Germinal center (tissue), 1 donor: ENCODE measurements around the gene PAX1.

Experiments
- DNase-seq: peaks from one replicate; pipeline ENCODE4 v3.0.0; 2012; ENCODE audit warnings: mixed read lengths, low spot score

Gene PAX1

DNA sequence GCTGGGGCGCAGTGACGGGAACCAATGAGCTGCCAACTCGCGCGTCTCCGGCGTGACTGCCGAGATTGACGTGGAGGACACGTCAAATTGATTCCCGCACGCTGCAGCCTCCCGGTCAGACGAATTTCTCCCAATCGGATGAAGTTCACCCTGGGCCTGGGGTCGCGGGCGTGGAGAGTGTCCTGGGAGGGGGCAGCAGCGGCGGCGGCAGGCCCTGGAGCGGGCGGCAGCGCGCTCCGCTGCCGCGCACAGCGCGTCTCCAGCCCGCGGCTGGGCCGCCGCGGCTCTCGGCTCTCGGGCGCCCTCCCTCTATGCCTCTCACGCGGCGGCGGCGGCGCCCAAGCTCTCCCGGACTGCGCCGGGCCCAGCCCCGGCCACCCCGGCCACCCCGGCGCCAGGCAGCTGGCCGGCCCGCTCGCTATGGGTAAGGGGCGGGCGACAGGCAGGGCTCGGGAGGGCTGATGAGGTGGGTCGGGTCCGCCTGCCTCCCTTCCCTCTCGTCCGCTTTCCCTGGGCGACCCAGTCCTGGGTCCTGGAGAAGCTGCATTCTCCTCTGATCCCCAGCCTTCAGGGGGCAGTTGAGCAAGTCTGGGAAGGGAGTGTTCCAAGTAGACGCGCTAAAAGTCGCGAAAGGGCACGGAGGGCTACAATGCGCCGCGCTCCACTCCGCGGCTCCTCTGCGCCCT lies at the start of gene PAX1:
TSS of gene PAX1 (plus strand) at position 90 of the 686 bp plus-strand sequence. CDS start at position 139, 49 bp downstream.
- no peak for DNase-seq

DNA sequence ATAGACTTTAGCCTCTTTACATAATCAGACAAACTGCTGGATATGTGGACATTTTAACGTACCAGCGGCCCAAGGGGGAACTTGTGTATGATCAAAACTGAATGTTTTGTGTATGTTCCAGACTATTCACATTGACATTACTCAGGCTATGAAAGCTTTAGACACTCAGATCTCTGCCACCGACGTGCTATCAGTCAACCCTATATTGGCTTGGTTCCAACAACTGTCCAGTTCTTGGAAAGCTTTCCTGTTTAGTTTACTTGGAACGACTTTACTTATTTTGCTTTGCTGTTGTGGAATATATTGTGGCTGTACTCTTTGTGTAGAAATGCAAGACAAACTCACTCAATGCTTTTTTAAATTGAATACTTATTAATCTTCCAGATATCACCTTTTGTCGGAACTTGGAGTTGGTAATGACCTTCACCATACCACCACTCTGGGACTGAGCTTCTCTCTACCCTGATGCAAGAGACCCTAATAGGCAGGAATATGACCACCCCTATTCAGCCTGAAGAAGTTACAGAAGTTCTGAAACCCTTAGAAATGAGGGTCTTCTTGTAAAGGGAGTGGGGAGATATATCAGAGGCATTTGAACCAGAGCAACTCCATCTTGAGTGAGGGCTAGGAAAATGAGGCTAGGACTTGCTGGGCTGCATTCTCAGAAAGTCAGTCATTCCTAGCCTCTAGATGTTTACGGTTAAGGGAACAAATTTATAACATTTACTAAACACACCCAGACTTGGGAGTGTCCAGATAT lies 49.0 kb upstream of the PAX1 start:
- DNase-seq = no peak

DNA sequence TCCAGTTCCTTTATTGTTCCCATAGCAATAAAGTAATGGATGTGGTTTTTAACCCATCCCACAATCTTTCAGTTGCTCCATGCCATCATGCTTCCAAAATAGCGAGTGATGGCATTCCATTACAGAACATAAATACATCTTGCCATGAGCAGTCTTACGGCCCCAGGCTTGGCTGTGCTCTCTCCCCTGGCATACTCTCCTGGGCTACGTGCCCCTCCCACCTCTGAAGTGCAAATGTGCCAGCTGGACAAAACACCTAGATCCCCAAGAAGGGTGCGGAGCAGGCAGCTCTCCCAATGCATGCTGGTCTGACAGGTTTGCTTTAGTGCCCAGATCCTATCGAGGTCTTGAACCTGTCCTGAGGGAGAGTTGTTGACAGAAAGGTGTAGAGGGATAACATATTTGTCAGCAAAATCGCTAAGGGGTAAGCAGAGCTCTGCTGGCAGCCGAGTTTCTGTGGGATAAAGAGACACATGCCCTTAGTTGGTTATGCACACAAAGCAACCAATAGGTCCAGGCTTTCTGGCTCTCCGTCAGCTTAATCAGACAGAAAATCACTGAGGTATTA lies 43.9 kb upstream of the PAX1 start:
- no peak for DNase-seq

DNA sequence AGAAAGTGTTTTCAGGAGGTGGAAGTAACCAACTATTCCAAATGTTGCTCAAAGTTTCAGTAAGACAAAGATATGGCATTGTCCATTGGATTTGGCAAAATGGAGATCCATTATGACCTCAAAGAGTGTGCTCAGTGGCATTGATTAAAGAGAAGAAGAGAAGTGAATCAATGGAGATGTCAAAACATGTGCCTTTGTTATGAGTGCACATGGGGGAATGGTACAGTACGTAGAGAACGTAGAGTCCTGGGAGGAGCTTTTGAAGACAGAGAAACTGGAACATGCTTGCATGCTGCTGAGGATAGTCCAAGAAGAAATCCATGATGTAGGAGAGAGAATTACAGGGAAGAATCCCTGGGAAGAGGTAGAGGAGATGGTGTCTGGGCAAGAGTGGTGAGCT lies 42.0 kb upstream of the PAX1 start:
- DNase-seq = no peak

DNA sequence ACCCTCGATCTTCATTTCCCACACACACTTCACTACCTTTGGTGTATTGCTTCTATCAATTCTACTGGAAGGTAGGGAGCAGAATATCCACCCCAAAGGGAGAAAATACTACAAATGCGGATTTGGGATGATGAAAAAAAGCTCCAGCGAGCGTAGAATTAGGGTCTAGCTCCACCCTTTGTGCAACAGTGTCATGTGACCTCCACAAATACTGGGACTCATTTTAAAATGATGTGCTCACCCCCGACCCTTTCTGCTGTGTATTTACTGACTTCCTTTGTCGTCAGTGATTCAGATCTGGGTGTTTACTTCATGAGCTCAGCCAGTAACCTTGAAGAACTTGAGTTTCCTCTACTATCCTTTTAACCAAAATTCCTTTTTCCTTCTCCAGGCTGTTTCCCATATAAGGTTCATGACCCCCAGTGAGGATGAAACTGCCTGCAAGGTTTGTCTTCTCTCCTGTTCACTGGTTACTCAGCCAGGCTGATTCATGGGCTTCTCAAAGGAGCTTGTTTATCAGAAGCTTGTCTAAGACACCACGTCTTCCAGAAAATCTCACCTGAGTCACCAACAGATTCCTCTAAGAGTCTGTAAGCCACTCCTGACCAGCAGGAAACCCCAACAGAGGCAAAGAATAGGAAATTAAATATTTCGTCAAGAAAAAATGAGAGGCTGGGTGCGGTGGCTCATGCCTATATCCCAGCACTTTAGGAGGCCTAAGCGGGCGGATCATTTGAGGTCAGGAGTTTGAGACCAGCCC lies 39.6 kb upstream of the PAX1 start:
- DNase-seq = no peak

DNA sequence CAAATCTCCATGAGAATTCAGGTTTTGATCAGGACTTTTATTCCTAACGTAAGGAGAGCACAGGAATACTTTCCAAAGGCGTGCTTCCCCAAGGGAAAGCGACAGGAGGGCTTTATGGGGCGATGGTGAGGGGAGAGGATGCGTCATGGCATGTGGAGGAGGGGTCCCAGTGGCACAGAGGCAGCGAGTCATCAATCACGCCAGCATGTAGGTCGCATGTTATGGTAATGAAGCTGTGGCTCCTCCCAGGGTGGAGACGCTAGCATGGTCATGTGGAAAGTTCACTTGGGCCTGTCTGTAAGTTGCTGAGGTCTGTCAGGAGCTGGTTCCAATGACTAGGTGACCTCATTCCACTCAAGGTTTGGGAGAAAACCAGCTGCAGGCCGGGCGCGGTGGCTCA lies 35.3 kb upstream of the PAX1 start:
- DNase-seq = no peak

DNA sequence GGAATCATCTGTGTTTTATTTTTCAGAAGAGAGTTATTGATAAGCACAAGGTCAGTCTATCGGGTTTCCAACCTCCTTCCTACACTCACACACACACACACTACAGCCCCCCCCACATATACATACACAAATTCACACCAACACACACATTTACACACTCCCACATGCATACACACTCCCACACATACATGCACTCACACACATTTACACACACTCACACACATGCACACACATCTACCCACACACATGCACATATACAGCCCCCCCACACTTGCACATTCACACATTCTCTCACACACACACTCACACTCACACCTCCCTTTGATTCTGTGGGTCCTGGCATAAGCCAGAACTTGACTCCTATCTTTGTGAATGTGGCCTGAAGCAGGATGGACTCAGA lies 34.5 kb upstream of the PAX1 start:
- no peak for DNase-seq

DNA sequence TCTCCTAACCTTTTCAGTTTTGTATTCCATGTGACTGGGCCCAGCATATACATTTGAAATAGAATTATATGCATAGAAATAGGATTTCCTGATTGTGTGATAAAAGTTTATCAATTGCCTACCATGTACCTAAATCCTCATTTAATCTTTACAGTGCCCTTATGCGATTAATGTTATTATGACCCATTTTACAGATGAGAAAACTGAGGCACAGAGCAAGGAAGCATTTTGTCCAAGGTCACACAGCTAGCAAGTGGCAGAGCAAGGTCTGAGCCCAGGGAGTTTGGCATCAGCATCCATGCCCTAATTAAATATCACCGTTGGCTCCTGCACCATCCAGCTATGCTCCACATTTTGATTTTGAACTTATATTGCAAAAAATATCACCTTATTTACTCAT lies 28.2 kb upstream of the PAX1 start:
- DNase-seq = no peak

DNA sequence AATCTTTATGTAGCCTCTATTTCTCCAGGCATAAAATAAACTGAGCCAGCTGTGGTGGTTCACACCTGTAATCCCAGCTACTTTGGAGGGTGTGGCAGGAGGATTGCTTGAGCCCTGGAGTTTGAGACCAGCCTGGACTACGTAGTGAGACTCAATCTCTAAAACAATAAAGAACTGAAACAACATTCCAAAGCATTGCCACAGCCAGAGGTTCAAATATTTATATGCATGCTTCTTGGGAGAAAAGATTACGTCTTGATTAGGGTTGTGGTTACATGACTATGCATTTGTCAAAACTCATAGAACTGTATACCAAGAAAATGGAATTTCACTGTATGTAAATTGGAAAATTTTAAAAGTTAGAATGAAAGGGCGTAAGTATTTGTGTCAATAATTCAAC lies 27.7 kb upstream of the PAX1 start:
- DNase-seq = no peak

DNA sequence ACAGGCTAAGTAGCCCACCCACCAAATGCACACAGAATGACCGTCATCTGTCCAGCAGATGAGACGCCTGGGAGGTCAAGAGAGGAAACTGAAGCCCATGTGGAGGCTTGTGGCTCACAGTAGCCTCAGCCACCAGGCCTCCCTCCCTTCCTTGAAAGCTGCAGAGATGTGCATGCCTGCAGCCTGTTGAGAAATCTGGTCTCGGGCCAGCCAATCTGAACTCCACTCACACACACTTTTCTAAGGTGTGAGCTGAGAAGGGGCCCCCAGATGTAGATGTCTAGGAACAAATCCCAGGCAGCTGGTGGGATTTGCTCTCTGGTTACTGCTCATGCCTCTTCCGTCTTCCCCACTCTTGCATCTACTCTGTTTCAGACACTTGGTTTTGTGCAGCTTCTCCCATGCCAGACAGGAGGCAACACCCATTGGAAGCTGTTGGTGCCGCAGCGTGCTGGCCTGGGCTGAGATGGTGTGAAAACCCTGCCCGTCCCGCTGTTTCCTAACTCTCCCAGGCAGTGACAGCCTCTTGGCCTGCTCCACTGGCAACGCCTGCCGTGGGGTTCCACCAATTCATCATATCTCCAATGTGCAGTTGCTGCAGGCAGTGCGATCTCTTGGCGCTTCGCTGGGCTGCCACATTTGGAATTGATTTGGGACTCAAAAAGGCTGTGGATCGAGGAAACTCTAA lies 24.1 kb upstream of the PAX1 start:
- DNase-seq = no peak

DNA sequence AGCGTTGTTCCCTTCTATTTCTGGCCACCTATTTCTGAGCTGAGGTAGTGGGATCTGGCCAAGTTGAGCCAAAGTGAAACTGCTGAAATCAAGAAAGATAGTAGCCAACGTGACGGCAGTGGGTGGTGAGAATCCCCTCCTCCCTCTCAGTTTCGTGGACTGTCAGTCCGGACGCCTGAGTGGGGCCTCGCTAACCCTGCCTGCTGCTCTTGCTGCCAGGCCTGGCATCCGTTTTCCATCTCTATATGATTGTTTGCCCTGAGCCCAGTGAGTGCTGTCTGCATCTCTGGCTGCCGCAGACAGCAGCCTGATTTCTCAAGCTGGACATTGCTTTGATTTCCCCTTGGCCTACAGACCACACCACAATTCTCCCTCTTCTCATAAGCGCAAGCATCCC lies 23.5 kb upstream of the PAX1 start:
- DNase-seq = no peak

DNA sequence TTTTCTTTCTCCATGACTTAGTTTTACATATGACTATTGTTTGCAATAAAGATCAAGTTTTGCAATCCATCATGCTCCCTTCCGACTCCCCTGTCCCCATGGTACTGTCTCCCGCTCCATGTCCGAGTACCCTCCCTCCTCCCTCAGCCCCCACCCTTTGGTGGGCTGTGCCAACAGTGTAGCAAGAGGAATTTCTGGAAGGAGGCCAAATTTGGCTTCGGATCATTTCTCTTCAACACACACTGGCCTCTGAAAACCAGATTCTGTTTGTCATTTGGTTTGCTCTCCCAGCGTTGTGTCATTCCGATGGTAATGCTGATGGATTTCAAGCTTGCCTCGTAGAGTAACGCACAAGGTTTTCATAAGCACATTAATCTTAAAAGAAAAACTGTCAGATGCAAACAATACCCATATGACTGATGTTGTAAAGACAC lies 22.9 kb upstream of the PAX1 start:
- no peak for DNase-seq

DNA sequence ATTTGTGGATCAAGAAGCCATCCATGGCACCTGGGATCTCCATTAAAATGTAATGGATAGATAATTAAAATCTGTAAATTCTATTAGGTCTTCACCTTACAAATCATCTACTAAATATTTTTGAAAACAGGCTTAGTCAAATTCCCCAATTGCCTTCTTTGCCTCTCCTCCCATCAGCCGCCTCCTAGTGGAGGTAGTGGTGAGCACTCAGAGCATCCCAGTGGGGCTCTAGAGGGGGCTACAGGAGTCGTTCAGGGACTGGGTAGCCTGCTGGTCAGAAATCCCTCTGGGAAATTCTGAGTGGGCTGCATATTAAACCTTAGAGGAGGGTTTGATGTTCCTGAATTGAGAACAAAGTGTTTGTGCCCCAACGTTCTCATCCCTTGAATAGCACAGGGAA lies 20.8 kb upstream of the PAX1 start:
- DNase-seq = no peak

DNA sequence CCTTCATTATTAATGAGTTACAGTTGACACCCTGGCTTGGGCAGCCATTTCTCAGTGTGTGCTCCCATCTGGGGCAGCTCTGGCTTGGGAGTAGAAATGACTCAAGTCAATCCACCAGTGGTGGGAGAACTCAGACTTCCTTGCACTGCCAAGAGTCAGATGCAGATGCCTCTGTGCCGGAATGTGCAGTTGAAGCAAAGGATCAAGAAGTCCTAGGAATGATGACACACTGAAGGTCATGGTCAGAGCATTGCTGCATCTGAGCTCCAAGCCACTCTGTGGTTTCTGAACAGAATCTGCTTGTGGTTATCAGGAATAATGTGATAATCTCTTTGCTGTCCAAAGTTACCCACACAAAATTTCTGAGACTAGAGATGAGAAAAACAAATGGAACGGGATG lies 19.5 kb upstream of the PAX1 start:
- no peak for DNase-seq

DNA sequence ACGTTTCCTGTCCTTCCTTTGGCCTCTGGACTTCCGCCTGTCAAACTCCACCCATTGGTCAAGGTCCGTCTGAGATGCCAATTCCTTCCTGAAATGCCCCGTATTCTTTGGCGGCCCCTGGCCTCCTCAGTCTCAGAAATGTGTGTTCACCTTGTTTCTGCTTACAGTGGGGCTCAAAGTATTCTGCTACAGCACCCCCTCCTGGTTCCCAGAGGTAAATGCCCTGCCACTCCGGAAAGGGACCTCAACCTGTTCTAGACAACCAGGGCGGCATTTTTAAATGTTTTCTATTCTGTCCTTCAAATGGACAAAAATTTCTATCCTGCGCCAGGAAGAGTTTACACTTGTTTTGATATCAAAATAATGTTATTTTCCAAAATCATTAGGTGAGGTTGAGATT lies 12.1 kb upstream of the PAX1 start:
- DNase-seq = peak; percentile 30

DNA sequence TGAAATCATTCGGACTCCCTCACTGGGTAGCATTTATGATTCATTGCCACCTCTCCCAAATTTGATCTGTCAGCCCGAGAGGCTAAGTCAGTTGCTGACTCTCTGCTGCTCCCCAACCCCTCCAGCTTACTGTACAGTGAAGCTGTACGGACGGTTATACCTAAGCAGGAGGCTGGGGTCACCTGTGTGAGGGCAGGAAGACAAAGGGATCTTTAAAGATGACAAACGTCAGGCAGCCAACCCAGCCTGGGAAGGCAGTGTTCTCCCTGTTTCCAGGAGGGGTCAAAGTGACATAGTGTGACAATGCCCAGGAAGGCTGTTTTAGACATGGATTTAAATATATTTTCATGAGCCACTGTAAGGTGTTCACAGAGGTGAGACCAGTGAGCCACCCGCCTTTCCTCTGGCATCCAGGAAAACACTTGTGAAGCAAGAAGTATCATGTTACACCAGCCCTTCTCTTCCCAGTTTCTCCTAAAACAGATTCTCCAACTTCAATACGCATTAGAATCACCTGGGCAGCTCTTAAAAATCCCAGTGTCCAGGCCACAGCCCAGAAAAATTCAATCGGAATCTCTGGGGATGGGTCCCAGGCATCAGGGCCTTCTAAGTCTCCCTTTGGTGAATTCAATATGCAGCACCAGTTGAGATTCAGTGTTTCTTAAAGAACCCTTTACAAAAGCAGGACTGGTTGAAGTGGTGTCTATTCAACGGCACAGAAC lies 6.8 kb upstream of the PAX1 start:
- no peak for DNase-seq

DNA sequence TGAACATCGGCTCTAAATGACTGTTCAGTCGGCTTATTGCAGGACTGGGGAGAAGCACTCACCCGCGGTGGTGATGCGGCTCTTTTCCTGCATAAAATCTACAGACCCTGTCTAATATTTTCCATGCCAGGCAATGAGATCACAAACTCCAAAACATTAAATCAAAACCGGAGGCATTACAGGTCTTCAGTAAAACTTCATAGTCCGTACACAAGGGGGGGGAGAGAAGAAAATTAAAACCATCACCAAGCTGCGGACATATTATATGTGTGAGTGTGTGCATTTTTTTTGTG lies 6.3 kb upstream of the PAX1 start:
- DNase-seq = no peak

DNA sequence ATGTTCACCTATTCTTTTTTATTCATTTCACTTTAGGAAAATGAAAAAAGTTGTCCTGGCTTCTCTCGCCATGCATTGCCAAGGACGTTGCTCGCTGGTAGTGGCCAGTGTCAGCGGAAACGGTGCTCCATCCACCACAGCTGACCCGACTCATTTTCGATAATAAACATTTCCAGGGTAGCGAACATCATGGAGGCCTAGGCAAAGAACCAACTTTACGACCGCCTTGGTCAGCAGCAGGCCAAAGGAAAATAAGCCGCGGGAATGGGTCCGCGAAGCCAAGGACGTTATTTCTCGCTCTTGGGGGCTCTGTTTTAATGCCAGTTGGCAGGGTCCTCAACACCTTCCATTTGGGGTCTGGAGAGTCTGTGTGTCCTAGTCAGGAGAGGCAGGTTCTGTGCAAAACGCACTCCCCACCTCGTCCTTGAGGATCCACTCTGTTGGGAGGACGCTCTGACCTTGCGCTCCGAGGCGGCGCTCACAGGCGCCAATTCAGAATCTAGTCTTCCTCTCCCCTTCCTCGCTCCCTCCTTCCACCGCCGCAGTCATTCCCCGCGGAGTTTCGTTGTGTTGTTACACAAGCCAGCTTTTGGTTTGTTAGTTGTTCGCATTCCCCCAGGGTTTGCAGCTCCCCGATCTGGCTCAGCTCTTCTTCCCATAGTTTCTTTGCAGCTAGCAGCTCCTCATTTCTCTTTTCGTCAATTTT lies 4.1 kb upstream of the PAX1 start:
- no peak for DNase-seq

DNA sequence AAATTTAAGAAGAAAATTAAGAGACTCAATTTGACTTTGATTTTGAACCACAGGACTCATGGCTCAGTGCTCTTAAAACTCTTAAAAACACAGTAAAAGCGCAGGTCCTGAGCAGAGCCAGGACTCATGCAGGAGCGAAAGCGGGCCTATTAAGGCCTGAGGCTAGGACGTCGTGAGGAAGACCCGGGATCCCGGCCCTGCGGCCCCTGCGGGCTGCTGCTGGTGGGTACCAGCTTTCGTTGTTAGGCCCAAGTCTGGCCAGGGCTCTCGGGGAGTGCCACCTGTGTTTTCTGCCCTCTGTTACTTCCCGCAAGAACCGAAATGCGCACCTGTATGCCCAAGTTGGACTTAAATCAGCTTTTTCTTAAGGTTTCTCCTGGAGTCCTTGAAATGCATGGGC lies 3.4 kb upstream of the PAX1 start:
- no peak for DNase-seq

DNA sequence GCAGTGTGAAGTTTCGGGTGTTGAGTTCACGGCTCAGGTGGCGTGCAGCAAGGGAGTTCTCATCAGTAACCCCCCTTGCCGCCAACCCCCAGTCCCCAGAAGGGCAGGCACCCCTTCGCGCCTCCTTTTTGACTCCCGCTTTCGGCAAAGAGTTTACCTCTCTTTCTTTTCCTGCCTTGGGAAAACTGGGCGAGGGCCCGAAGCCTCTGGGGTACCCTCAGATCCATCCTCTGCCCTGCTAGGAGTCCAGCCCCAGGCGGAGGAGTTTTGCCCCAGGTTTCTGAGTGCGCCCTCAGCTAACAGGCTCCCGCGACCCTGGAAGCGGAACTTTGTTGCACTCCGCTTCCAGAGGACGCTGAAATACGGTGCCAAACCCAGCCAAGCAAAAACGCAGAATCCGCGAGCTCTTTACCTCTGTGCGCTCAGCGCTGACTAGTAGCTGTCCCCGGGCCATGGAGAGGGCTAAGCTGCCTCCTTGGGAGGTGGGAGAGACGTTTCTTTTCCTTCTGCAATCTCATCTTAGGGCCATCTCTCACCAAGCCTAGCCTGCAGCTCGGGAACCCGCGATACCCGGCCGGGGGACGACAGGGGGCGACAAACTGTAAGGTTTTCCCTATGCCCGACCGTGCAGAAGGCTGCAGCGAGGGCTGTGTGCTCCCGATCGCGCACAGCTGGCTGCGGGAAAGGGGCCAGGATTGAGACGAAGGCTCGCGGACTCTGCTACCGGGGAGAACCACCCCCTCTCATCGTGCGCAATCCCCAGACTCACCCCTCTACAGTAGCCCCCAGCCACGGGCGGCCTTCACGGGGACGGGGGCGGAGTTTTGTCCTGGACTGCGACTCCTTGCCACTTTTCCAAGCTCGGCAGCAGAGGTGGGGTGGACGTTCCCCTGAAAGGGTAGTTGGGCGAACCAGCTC lies 2.7 kb upstream of the PAX1 start:
- peak; percentile 28 for DNase-seq
